Left lung (tissue), 10 donors: Measurements from ENCODE around the gene LYSMD2. TPM values are rescaled to one million over a fixed set of nuclear protein-coding genes. Genes with fewer than 3 reads are reported as not detected.

ENCODE experiments used
- ATAC-seq: fragments of 200-7000 bp; cut with Tn5 transposase; one replicate; pipeline ENCODE4 v1.9.1; 2020; ENCODE audit warnings: moderate library complexity
- DNase-seq, 4 donors: peaks; one replicate each; pipeline ENCODE4 v3.0.0-alpha.2; 2013 to 2020
- H3K27ac ChIP-seq, 2 donors: fragments of 200-600 bp; sonication (generic) in 1 of 2; one replicate each; pipeline versions ENCODE4 v1.5.0 to v1.8.0; 2020 to 2021
- H3K27me3 ChIP-seq, 2 donors: fragments of 200-600 bp; sonication (generic) in 1 of 2; one replicate each; pipeline versions ENCODE4 v1.5.0 to v1.8.0; 2020 to 2021
- H3K36me3 ChIP-seq, 2 donors: fragments of 200-600 bp; sonication (generic) in 1 of 2; one replicate each; pipeline versions ENCODE4 v1.5.0 to v1.8.0; 2020 to 2021
- H3K4me1 ChIP-seq, 2 donors: fragments of 200-600 bp; one replicate each; pipeline ENCODE4 v1.8.0; 2021
- H3K4me3 ChIP-seq, 2 donors: fragments of 200-600 bp; sonication (generic) in 1 of 2; one replicate each; pipeline versions ENCODE4 v1.5.0 to v1.8.0; 2020 to 2021; ENCODE audit warnings: mild to moderate bottlenecking in 1 of 2
- H3K9me3 ChIP-seq, 2 donors: fragments of 200-600 bp; sonication (generic) in 1 of 2; one replicate each; pipeline versions ENCODE4 v1.5.0 to v1.8.0; 2020 to 2021
- CTCF ChIP-seq, 2 donors: fragments of 200-600 bp; sonication (generic) in 1 of 2; IDR thresholded peaks; one replicate each; pipeline versions ENCODE4 v1.5.0 to v1.8.0; 2021; ENCODE audit warnings: antibody characterized with exemption in 2 of 2
- intact Hi-C, 2 donors: fragments of 100-400 bp; cut with DNase I; formaldehyde crosslinking; loops; one replicate each; pipeline versions ENCODE4 v1.11.2 to v1.14.2; 2022
- polyA plus RNA-seq, 6 donors: library from polyadenylated mRNA; unstranded; fragments of 120-200 nt; gene quantifications; one replicate each; pipeline ENCODE4 v1.2.1, GENCODE V29; 2013; ENCODE audit not compliant: insufficient read length in 6 of 6
- total RNA-seq, 2 donors: library from RNA; stranded (reverse); fragmentation: NEBNext Ultra II Directional; extraction: Animal tissue kit (Norgen Biotek cat#: 25700); gene quantifications; one replicate each; pipeline ENCODE4 v1.2.1, GENCODE V29; 2021
- donor health status: DM: no; HTN: yes; CAD: no.
- donor health status: DM: no; HTN: no; CAD: no.

The LYSMD2 gene
- total and polyA plus RNA-seq, 8 donors, result 5.2 to 19.6 (median 6.0) TPM

GRCh38 chr15:51781506-51781905, 44.1 kb upstream of the LYSMD2 start:
- no peaks in the 10 kb centered on the region for H3K27me3 ChIP-seq
- DNase-seq, result no peak
- no peak overlapping the region for H3K27ac ChIP-seq
- H3K4me1 ChIP-seq, result no peaks in the 10 kb centered on the region
- intact Hi-C loops, result no loop called here
- no peaks in the 10 kb centered on the region for H3K9me3 ChIP-seq
- no peak overlapping the region for H3K4me3 ChIP-seq
- H3K36me3 ChIP-seq, result peaks cover 0 to 6% of the 10 kb centered on the region in 2 donors
- ATAC-seq, result no peak
- TF ChIP-seq CTCF (IDR thresholded peaks at IDR 0.05), result no peak

- intact Hi-C loops, result no loop called here
- Histone ChIP-seq H3K9me3 (no peaks in the 10 kb centered on the region), H3K4me1 (peaks cover 0 to 3% of the 10 kb centered on the region in 2 donors), H3K4me3 (no peak overlapping the region), H3K36me3 (peaks cover 0 to 6% of the 10 kb centered on the region in 2 donors), H3K27ac (no peak overlapping the region), H3K27me3 (no peaks in the 10 kb centered on the region)
- ATAC-seq, result no peak
- no peak for TF ChIP-seq CTCF (IDR thresholded peaks at IDR 0.05)
- no peak for DNase-seq
Measured at GRCh38 chr15:51780636-51781035, 43.2 kb upstream of the LYSMD2 start.

- intact Hi-C loops, result loop anchor here (2.0 to 10.0 kb wide), 2 partner anchors 122 to 126 kb away; no protein-coding TSS in a partner anchor
- peak; percentile 57 to 71 for TF ChIP-seq CTCF (IDR thresholded peaks at IDR 0.05)
- peak; percentile 98 for ATAC-seq
Measured at GRCh38 chr15:51776952-51777569, 39.6 kb upstream of the LYSMD2 start.

GRCh38 chr15:51775967-51776816, 38.7 kb upstream of the LYSMD2 start:
- TF ChIP-seq CTCF (IDR thresholded peaks at IDR 0.05), result peak; percentile 70 to 73
- no peaks in the 10 kb centered on the region for H3K27me3 ChIP-seq
- intact Hi-C loops, result loop anchor here (2.0 to 10.0 kb wide), 2 partner anchors 121 to 125 kb away; no protein-coding TSS in a partner anchor
- no peaks in the 10 kb centered on the region for H3K9me3 ChIP-seq
- DNase-seq, result peak in 1 of 4 donors; percentile 49
- ATAC-seq, result peak; percentile 96
- H3K27ac ChIP-seq, result no peak overlapping the region
- peaks cover 0 to 4% of the 10 kb centered on the region in 2 donors for H3K36me3 ChIP-seq
- peaks cover 0 to 3% of the 10 kb centered on the region in 2 donors for H3K4me1 ChIP-seq
- H3K4me3 ChIP-seq, result no peak overlapping the region

More at GRCh38 chr15:51776952-51777569, 39.6 kb upstream of the LYSMD2 start:
- no peak overlapping the region for H3K4me3 ChIP-seq
- DNase-seq, result peak in 2 of 4 donors; percentile 67 to 81
- no peak overlapping the region for H3K27ac ChIP-seq
- H3K4me1 ChIP-seq, result peaks cover 0 to 3% of the 10 kb centered on the region in 2 donors
- H3K27me3 ChIP-seq, result no peaks in the 10 kb centered on the region
- peaks cover 0 to 4% of the 10 kb centered on the region in 2 donors for H3K36me3 ChIP-seq
- H3K9me3 ChIP-seq, result no peaks in the 10 kb centered on the region

- H3K27me3 ChIP-seq, result no peaks in the 10 kb centered on the region
- no peak overlapping the region for H3K27ac ChIP-seq
- H3K4me1 ChIP-seq, result peaks cover 0 to 3% of the 10 kb centered on the region in 2 donors
- no peak for DNase-seq
- intact Hi-C loops, result loop anchor here in 1 of 2 donors (10.0 kb wide), 1 partner anchor 120 kb away; no protein-coding TSS in a partner anchor
- no peaks in the 10 kb centered on the region for H3K9me3 ChIP-seq
- ATAC-seq, result no peak
- no peak for TF ChIP-seq CTCF (IDR thresholded peaks at IDR 0.05)
- H3K36me3 ChIP-seq, result peaks cover 0 to 4% of the 10 kb centered on the region in 2 donors
- no peak overlapping the region for H3K4me3 ChIP-seq
Measured at GRCh38 chr15:51774916-51775315, 37.5 kb upstream of the LYSMD2 start.
